ENCODE results near the gene MVB12A.

MVB12A gene

GRCh38 chr19:17419621-17420474 is at the start of gene MVB12A:
Gene MVB12A, plus strand, starts transcription at chr19:17420047. Its CDS starts 89 bp downstream, at chr19:17420136.
- peak; percentile 94 for DNase-seq

GRCh38 chr19:17376935-17377600 is 42.8 kb upstream of the MVB12A start, which contains the start of gene PLVAP:
Gene PLVAP, minus strand, starts transcription at chr19:17377342. Its CDS starts 54 bp downstream, at chr19:17377288.
- DNase-seq = no peak

- DNase-seq = no peak
These were observed 41.6 kb upstream of the MVB12A start for GRCh38 chr19:17378271-17378670.

GRCh38 chr19:17379221-17379631 is 40.6 kb upstream of the MVB12A start:
- no peak for DNase-seq

GRCh38 chr19:17380426-17381138 is 39.3 kb upstream of the MVB12A start:
- DNase-seq = no peak

- peak; percentile 40 for DNase-seq
These were observed 33.8 kb upstream of the MVB12A start for GRCh38 chr19:17385878-17386611.

GRCh38 chr19:17389288-17389687 is 30.6 kb upstream of the MVB12A start:
- no peak for DNase-seq

GRCh38 chr19:17389957-17390664 is 29.7 kb upstream of the MVB12A start:
- DNase-seq = no peak

GRCh38 chr19:17390665-17391370 is 29.0 kb upstream of the MVB12A start:
- no peak for DNase-seq

- DNase-seq = no peak
These were observed 28.3 kb upstream of the MVB12A start for GRCh38 chr19:17391371-17392151.

- no peak for DNase-seq
These were observed 26.8 kb upstream of the MVB12A start for GRCh38 chr19:17393002-17393401.

GRCh38 chr19:17393914-17394313 is 25.9 kb upstream of the MVB12A start, which contains the start of gene CCDC194:
Gene CCDC194, minus strand, starts transcription at chr19:17394196. Its CDS starts 38 bp downstream, at chr19:17394158.
- DNase-seq = no peak

GRCh38 chr19:17394891-17395415 is 24.9 kb upstream of the MVB12A start:
- peak; percentile 20 for DNase-seq

- DNase-seq = no peak
These were observed 20.8 kb upstream of the MVB12A start for GRCh38 chr19:17398902-17399527.

GRCh38 chr19:17401628-17402027 is 18.2 kb upstream of the MVB12A start:
- DNase-seq = no peak

- no peak for DNase-seq
These were observed 16.6 kb upstream of the MVB12A start for GRCh38 chr19:17402982-17403855.

GRCh38 chr19:17404015-17404414 is 15.8 kb upstream of the MVB12A start:
- no peak for DNase-seq

GRCh38 chr19:17404621-17405249 is 15.1 kb upstream of the MVB12A start:
- DNase-seq = no peak
